HG03378 (cell line): ENCODE results near the gene WDR88.

ENCODE experiments used
- ATAC-seq: cut with Tn5 transposase; IDR thresholded peaks from one replicate; pipeline ENCODE4 v1.9.1; 2021; ENCODE audit warnings: mild to moderate bottlenecking, moderate library complexity; ENCODE audit not compliant: unreplicated experiment

Gene WDR88

GRCh38 chr19:33132021-33132420 lies at the start of gene WDR88:
Gene WDR88 (plus strand): TSS chr19:33132114. CDS start chr19:33132170, 56 bp downstream.
- no peak for ATAC-seq

- ATAC-seq, result no peak
These were observed 46.3 kb upstream of the WDR88 start for GRCh38 chr19:33085570-33086128.

- no peak for ATAC-seq
These were observed 45.0 kb upstream of the WDR88 start for GRCh38 chr19:33086955-33087354.

- ATAC-seq, result no peak
These were observed 42.9 kb upstream of the WDR88 start for GRCh38 chr19:33089010-33089409.

GRCh38 chr19:33090179-33090578 lies 41.7 kb upstream of the WDR88 start:
- no peak for ATAC-seq

- no peak for ATAC-seq
These were observed 38.3 kb upstream of the WDR88 start for GRCh38 chr19:33093420-33094210.

GRCh38 chr19:33094436-33095067 lies 37.4 kb upstream of the WDR88 start:
- no peak for ATAC-seq

- ATAC-seq, result no peak
These were observed 35.9 kb upstream of the WDR88 start for GRCh38 chr19:33096005-33096404.

GRCh38 chr19:33098055-33098534 lies 33.8 kb upstream of the WDR88 start:
- no peak for ATAC-seq

- no peak for ATAC-seq
These were observed 30.8 kb upstream of the WDR88 start for GRCh38 chr19:33100894-33101644.

GRCh38 chr19:33102893-33103292 lies 29.0 kb upstream of the WDR88 start:
- ATAC-seq, result no peak

- no peak for ATAC-seq
These were observed 23.8 kb upstream of the WDR88 start for GRCh38 chr19:33108161-33108560.

GRCh38 chr19:33110137-33110910 lies 21.6 kb upstream of the WDR88 start:
- ATAC-seq, result no peak

GRCh38 chr19:33111587-33111986 lies 20.3 kb upstream of the WDR88 start:
- ATAC-seq, result no peak

- no peak for ATAC-seq
These were observed 17.6 kb upstream of the WDR88 start for GRCh38 chr19:33114312-33114711.

GRCh38 chr19:33117501-33117900 lies 14.4 kb upstream of the WDR88 start:
- no peak for ATAC-seq

GRCh38 chr19:33118643-33119042 lies 13.3 kb upstream of the WDR88 start:
- no peak for ATAC-seq

- no peak for ATAC-seq
These were observed 7.5 kb upstream of the WDR88 start for GRCh38 chr19:33124207-33125098.

GRCh38 chr19:33125929-33126388 lies 6.0 kb upstream of the WDR88 start:
- ATAC-seq, result no peak
